Neuronal stem cell (in vitro differentiated cells): ENCODE results near the gene ACP3.

Source experiments
- DNase-seq: peaks from one replicate; pipeline ENCODE4 v3.0.0-alpha.2; 2013; ENCODE audit warnings: low spot score
- H2AFZ ChIP-seq: one replicate; pipeline ENCODE4 v1.6.1; 2013; ENCODE audit warnings: mild to moderate bottlenecking, low read length, inconsistent platforms
- H2AK5ac ChIP-seq: 2 replicates; pipeline ENCODE4 v1.6.1; 2013; ENCODE audit warnings: low read depth, mild to moderate bottlenecking, inconsistent platforms, low read length, moderate library complexity, mixed read lengths
- H2BK120ac ChIP-seq: 2 replicates; pipeline ENCODE4 v1.6.1; 2013; ENCODE audit warnings: low read depth, mild to moderate bottlenecking, inconsistent platforms, low read length, moderate library complexity, mixed read lengths
- H2BK12ac ChIP-seq: one replicate; pipeline ENCODE4 v1.6.1; 2013; ENCODE audit warnings: low read length, inconsistent platforms
- H2BK15ac ChIP-seq: 2 replicates; pipeline ENCODE4 v1.6.1; 2013; ENCODE audit warnings: mild to moderate bottlenecking, low read length, inconsistent platforms, mixed read lengths
- H2BK5ac ChIP-seq: one replicate; pipeline ENCODE4 v1.6.1; 2013; ENCODE audit warnings: inconsistent platforms, mild to moderate bottlenecking, low read length, moderate library complexity
- H3K14ac ChIP-seq: one replicate; pipeline ENCODE4 v1.6.1; 2013; ENCODE audit warnings: low read length, inconsistent platforms
- H3K18ac ChIP-seq: 2 replicates; pipeline ENCODE4 v1.6.1; 2013; ENCODE audit warnings: low read length, inconsistent platforms
- H3K23ac ChIP-seq: 2 replicates; pipeline ENCODE4 v1.6.1; 2013; ENCODE audit warnings: low read depth, mild to moderate bottlenecking, mixed read lengths, low read length, inconsistent platforms; ENCODE audit not compliant: poor library complexity
- H3K27ac ChIP-seq: replicated peaks from 3 replicates; pipeline ENCODE4 v1.5.1; 2013; ENCODE audit warnings: low read length, inconsistent platforms
- H3K27me3 ChIP-seq, 3 experiments: 2 replicates each; pipeline ENCODE4 v1.6.1; 2013; ENCODE audit warnings: low read length in 3 of 3, mild to moderate bottlenecking in 2 of 3, inconsistent platforms in 1 of 3, low read depth in 1 of 3, mixed read lengths in 1 of 3, moderate library complexity in 1 of 3; ENCODE audit not compliant: control insufficient read depth in 3 of 3, insufficient read depth in 3 of 3
- H3K36me3 ChIP-seq, 2 donors: replicated peaks in 1 of 2; 2 replicates each; pipeline ENCODE4 v1.6.1; 2013; ENCODE audit warnings: low read length in 2 of 2; ENCODE audit not compliant: control insufficient read depth in 2 of 2, insufficient read depth in 2 of 2
- H3K4ac ChIP-seq: 2 replicates; pipeline ENCODE4 v1.6.1; 2013; ENCODE audit warnings: inconsistent platforms, mild to moderate bottlenecking, low read length, moderate library complexity
- H3K4me1 ChIP-seq, 2 donors: 1 replicate in 1 of 2; 2 replicates in 1 of 2; pipeline ENCODE4 v1.6.1; 2013; ENCODE audit warnings: low read length in 2 of 2, low read depth in 1 of 2; ENCODE audit not compliant: control insufficient read depth in 2 of 2, insufficient read depth in 1 of 2
- H3K4me2 ChIP-seq: one replicate; pipeline ENCODE4 v1.6.1; 2013; ENCODE audit warnings: mild to moderate bottlenecking, low read length, inconsistent platforms; ENCODE audit not compliant: insufficient read depth, poor library complexity, severe bottlenecking
- H3K4me3 ChIP-seq, 2 donors: 2 replicates each; pipeline ENCODE4 v1.5.1; 2013; ENCODE audit warnings: low read length in 2 of 2, mild to moderate bottlenecking in 2 of 2, inconsistent platforms in 1 of 2, moderate library complexity in 1 of 2
- H3K79me1 ChIP-seq: one replicate; pipeline ENCODE4 v1.6.1; 2013; ENCODE audit warnings: low read depth, mild to moderate bottlenecking, inconsistent platforms, low read length, moderate library complexity
- H3K9ac ChIP-seq: one replicate; pipeline ENCODE4 v1.6.1; 2013; ENCODE audit warnings: mild to moderate bottlenecking, low read depth, low read length, inconsistent platforms; ENCODE audit not compliant: poor library complexity
- H3K9me3 ChIP-seq, 2 donors: replicated peaks in 1 of 2; 2 replicates each; pipeline versions ENCODE3 to v1.6.1; 2013; ENCODE audit warnings: low read length in 2 of 2, mild to moderate bottlenecking in 2 of 2, inconsistent platforms in 1 of 2, low read depth in 1 of 2, mixed read lengths in 1 of 2, moderate library complexity in 1 of 2; ENCODE audit not compliant: control insufficient read depth in 2 of 2, insufficient read depth in 1 of 2
- H4K8ac ChIP-seq: one replicate; pipeline ENCODE4 v1.6.1; 2013; ENCODE audit warnings: low read depth, mild to moderate bottlenecking, inconsistent platforms, low read length, moderate library complexity
- H4K91ac ChIP-seq: one replicate; pipeline ENCODE4 v1.6.1; 2013; ENCODE audit warnings: low read length, low read depth, mild to moderate bottlenecking, inconsistent platforms; ENCODE audit not compliant: poor library complexity
- WGBS, 2 donors: extraction: QIAGEN DNeasy Blood & Tissue Kit; methylation state at CpG; one replicate each; pipeline ENCODE4 v1.1.7; 2013; ENCODE audit warnings: missing lambda C conversion rate in 2 of 2, mixed read lengths in 1 of 2; ENCODE audit not compliant: insufficient read length in 2 of 2, insufficient replicate concordance in 1 of 2; ENCODE audit errors: extremely low coverage in 2 of 2; 5-methylcytosine and 5-hydroxymethylcytosine counted together

ACP3 gene

GRCh38 chr3:132343018-132343612 is 25.9 kb downstream of the ACP3 start:
- DNase-seq = peak; percentile 48

GRCh38 chr3:132344666-132345280 is 27.6 kb downstream of the ACP3 start:
- Histone ChIP-seq H3K27me3 (peaks cover 0 to 6% (median 0%) of the 10 kb centered on the region in 3 experiments), H2BK5ac (no peak overlapping the region), H2BK15ac (no peak overlapping the region), H4K91ac (no peak overlapping the region), H3K14ac (no peak overlapping the region), H3K4me2 (no peak overlapping the region), H3K18ac (no peak overlapping the region), H2BK12ac (no peak overlapping the region), H3K27ac (no peak overlapping the region), H2AFZ (no peak overlapping the region), H3K79me1 (no peaks in the 10 kb centered on the region), H2AK5ac (no peak overlapping the region), H3K4ac (no peak overlapping the region), H3K9me3 (no peaks in the 10 kb centered on the region), H3K9ac (no peak overlapping the region), H3K4me1 (peaks cover 0 to 6% of the 10 kb centered on the region in 2 donors), H2BK120ac (no peak overlapping the region), H3K36me3 (no peaks in the 10 kb centered on the region), H4K8ac (no peak overlapping the region), H3K23ac (no peak overlapping the region), H3K4me3 (no peak overlapping the region)
- no peak for DNase-seq

More at GRCh38 chr3:132343018-132343612, 25.9 kb downstream of the ACP3 start:
- Histone ChIP-seq H3K18ac (no peak overlapping the region), H3K36me3 (no peaks in the 10 kb centered on the region), H3K9ac (no peak overlapping the region), H4K8ac (no peak overlapping the region), H3K9me3 (no peaks in the 10 kb centered on the region), H4K91ac (no peak overlapping the region), H2AK5ac (no peak overlapping the region), H2AFZ (no peak overlapping the region), H2BK5ac (no peak overlapping the region), H3K4me1 (peaks cover 0 to 6% of the 10 kb centered on the region in 2 donors), H3K4ac (no peak overlapping the region), H3K4me2 (no peak overlapping the region), H3K79me1 (no peaks in the 10 kb centered on the region), H3K23ac (no peak overlapping the region), H3K27me3 (peaks cover 0 to 6% (median 0%) of the 10 kb centered on the region in 3 experiments), H3K4me3 (no peak overlapping the region), H2BK12ac (no peak overlapping the region), H2BK15ac (no peak overlapping the region), H3K27ac (no peak overlapping the region), H3K14ac (no peak overlapping the region), H2BK120ac (no peak overlapping the region)
- WGBS, 2 donors = no CpG with 5 or more reads among the region's 6 CpGs

- WGBS, 2 donors = no CpG with 5 or more reads among the region's 5 CpGs
- DNase-seq = no peak
- no peak overlapping the region for H2BK15ac ChIP-seq
Measured at GRCh38 chr3:132346841-132347736, 29.9 kb downstream of the ACP3 start.

GRCh38 chr3:132347811-132348210 is 30.6 kb downstream of the ACP3 start:
- H3K14ac ChIP-seq = no peak overlapping the region
- H2AK5ac ChIP-seq = no peak overlapping the region
- H2BK12ac ChIP-seq = no peak overlapping the region
- no peak overlapping the region for H3K4ac ChIP-seq
- no peak overlapping the region for H3K23ac ChIP-seq
- H4K8ac ChIP-seq = no peak overlapping the region
- no peak overlapping the region for H2BK120ac ChIP-seq
- H3K4me3 ChIP-seq = no peak overlapping the region
- DNase-seq = no peak
- no CpG with 5 or more reads among the region's 1 CpG for whole genome bisulfite sequencing, 2 donors
- no peaks in the 10 kb centered on the region for H3K79me1 ChIP-seq
- peaks cover 0 to 16% of the 10 kb centered on the region in 2 donors for H3K4me1 ChIP-seq
- no peak overlapping the region for H3K4me2 ChIP-seq
- no peak overlapping the region for H3K18ac ChIP-seq
- no peaks in the 10 kb centered on the region for H3K27me3 ChIP-seq
- H3K9me3 ChIP-seq = no peaks in the 10 kb centered on the region
- no peak overlapping the region for H3K27ac ChIP-seq
- H3K9ac ChIP-seq = no peak overlapping the region
- no peak overlapping the region for H2AFZ ChIP-seq
- no peak overlapping the region for H4K91ac ChIP-seq
- no peak overlapping the region for H2BK15ac ChIP-seq
- H3K36me3 ChIP-seq = no peaks in the 10 kb centered on the region
- no peak overlapping the region for H2BK5ac ChIP-seq

More at GRCh38 chr3:132346841-132347736, 29.9 kb downstream of the ACP3 start:
- Histone ChIP-seq H2AFZ (no peak overlapping the region), H4K8ac (no peak overlapping the region), H3K4me2 (no peak overlapping the region), H3K23ac (no peak overlapping the region), H3K27ac (no peak overlapping the region), H3K79me1 (no peaks in the 10 kb centered on the region), H2BK5ac (no peak overlapping the region), H3K4me1 (peaks cover 0 to 16% of the 10 kb centered on the region in 2 donors), H3K18ac (no peak overlapping the region), H2BK120ac (no peak overlapping the region), H3K14ac (no peak overlapping the region), H3K4me3 (no peak overlapping the region), H3K36me3 (no peaks in the 10 kb centered on the region), H3K27me3 (peaks cover 0 to 3% (median 0%) of the 10 kb centered on the region in 3 experiments), H3K9ac (no peak overlapping the region), H3K4ac (no peak overlapping the region), H3K9me3 (no peaks in the 10 kb centered on the region), H2BK12ac (no peak overlapping the region), H2AK5ac (no peak overlapping the region), H4K91ac (no peak overlapping the region)
